Measurements from ENCODE around the gene FGF18.
A peak's percentile ranks its signal among the peaks of the same experiment; 100 is the strongest.
"Not testable (repeated sequence)": the region's sequence is repeated elsewhere in the genome, so short reads cannot be mapped to it uniquely, and the experiment has no call there.

The FGF18 gene

DNA sequence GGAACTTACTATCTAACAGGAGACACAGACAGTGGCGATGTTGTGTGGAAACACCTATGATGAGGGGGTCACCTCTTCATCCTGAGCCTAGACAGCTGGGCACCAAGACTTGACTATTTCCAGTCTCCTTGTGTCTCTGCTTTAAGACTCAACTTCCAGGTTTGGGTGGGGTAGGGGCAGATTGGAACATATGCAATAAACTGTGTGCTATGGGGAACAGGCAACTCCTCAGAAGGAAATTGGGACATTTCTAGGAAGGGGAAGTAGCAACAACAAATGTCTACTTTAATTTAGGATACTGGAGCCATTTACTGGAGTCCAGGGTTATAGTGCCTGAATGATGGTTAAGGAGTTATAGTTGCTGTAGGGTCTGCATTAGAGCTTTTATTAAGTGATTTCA lies 57.3 kb downstream of the FGF18 start:
- no peak for DNase-seq

DNA sequence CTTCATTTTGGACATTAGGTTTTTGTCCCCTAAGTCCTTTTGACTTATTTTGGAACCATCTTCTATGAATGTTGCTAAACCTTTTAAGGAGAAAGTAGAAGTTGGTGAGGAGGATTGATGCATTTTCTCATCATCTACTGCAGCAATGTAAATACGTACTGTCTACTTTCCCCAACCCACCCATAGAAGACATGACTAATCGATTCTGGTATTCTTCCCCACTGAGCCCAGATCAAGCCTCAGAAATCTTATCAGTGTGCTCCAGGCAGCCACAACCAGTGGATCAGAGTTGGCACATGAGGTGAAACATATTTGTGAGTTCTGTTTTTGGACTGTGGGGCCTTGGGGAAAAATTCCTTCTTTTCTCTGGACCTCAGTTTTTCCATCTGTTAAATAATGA lies 57.7 kb downstream of the FGF18 start:
- no peak for DNase-seq

DNA sequence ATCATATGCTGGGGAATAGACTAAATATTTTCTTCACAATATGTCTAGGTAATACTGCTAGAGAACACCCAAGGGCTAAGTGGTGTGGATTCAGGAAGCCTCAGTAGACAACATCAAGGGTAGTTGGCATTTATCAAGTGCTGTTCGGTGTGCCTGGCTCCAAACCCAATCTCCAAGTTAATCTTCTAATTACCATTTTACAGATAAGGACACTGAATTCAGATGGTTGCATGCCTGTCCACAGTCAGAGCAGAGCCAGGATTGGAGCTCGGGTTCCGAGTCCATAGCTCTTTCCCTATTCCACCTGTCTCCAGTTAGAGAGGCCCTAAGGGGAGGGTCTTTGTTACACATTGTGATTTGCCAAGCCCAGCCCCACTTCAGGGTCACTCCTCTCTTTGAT lies 58.2 kb downstream of the FGF18 start:
- DNase-seq = no peak

- no peak for DNase-seq
Measured at GRCh38 chr5:171478946-171479775, 59.7 kb downstream of the FGF18 start.

GRCh38 chr5:171479776-171480125 lies 60.3 kb downstream of the FGF18 start:
- no peak for DNase-seq

GRCh38 chr5:171480239-171480638 lies 60.8 kb downstream of the FGF18 start:
- no peak for DNase-seq

- DNase-seq = no peak
Measured at GRCh38 chr5:171481571-171482433, 62.4 kb downstream of the FGF18 start.

GRCh38 chr5:171482434-171482730 lies 62.9 kb downstream of the FGF18 start:
- DNase-seq = no peak

DNA sequence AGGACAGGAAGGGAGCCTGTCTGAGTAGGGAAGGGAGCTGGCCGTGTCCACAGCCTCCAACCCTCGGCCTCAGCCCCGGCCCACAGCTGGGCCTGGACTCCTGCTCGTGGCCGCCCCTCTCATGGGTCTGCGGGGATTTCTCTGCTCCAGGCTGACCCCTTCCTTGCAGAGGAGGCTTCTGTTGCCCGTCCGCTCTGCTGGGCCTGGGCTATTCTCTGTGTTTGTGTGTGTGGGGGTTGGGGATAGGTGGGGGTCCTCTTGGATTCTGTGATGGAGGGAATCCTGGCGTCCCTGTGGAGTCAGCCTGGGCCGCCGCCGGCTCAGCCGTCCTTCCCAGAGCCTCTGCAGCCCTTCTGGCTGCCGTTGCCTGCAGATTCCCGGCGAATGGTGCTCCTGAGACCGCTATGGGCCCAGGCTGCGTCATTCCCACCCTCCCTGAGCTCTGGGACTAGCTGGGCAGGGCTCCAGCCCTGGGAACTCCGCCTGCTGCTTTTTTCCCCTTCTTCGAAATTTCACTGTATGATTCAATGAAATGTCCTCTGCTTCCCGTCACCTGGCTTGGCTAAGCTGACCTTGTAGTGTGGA lies 64.2 kb downstream of the FGF18 start:
- no peak for DNase-seq

- peak; percentile 32 for DNase-seq
Measured at GRCh38 chr5:171484460-171484899, 65.0 kb downstream of the FGF18 start.

DNA sequence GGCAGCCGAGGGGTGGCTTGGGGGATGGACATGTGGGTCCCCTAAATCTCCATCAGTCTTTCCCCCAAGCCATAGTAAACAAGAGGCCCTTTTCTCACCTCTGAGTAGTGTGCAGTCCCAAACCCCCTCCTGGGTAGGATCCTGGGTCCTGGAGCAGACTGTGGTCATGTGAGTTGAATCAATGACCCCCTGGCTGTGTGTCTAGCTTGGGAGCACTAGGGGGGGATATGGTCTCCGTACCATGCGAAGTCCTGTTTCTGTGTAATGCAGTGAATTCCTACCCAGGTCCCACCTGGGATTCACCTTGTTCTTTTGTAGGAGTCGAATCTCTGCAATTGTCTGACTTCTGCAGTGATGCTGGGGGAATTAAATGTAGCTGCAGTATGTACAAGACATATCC lies 66.2 kb downstream of the FGF18 start:
- DNase-seq = no peak

- DNase-seq = no peak
Measured at GRCh38 chr5:171486613-171487012, 67.2 kb downstream of the FGF18 start.

GRCh38 chr5:171488876-171489275 lies 69.4 kb downstream of the FGF18 start:
- DNase-seq = no peak

GRCh38 chr5:171492781-171493180 lies 73.3 kb downstream of the FGF18 start:
- DNase-seq = no peak

DNA sequence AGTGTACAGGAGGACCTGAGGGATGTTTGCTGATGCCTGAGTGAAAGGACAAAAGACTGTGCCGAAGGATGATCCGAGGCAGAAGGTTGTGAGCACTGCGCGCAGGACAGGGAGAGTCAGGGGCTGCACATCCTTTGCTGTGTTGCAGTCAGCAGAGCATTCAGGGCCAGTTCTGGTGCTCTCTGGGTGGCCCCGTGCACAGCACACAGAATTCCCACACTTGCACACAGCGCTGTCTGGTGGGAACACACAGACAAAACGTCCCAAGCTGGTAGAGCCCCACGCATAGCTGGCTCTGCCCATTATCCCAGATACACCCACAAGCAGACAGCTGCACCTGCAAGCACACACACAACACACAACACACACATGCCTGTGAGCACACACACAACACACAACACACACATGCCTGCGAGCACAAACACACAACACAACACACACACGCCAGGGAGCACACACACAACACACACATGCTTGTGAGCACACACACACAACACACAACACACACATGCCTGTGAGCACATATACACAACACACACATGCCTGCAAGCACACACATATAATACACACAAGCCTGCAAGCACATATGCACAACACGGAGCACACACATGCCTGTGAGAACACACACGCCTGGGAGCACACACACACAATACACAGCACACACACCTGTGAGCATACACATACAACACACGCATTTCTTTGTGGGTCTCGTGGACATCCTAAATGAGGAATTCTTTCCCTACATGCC lies 74.4 kb downstream of the FGF18 start:
- DNase-seq = no peak

DNA sequence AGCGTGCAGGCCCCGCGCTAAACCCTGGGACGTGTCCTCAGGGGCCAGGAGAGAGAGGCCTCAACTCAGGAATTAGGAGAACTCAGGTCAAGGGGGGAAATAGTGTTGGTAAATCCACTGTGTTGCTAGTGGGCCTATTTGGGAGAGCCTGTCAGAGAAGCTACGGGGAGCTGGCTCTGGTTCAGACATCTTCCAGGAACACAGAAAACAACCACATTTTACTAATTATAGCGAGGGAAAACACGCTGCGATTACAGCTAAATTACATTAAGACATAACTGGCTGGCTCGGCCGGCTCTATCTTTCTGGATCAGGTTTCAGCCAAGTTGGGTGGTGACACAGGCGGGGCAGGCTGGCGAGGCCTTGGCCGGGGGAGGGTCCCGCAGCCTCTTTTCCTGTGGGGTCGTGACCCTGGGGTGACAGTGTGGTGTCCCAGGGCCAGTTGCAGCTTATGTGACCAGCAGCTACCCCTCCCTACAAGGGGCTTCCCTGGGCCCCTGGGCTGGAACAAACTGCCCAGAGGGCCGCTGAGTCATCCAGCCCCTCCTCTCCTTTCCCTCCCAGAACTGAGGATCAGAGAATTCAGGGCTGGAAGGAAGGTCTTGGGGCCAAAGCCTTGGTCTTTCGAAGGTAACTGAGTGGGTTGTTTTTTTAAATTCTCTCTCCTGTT lies 75.1 kb downstream of the FGF18 start:
- DNase-seq = no peak

DNA sequence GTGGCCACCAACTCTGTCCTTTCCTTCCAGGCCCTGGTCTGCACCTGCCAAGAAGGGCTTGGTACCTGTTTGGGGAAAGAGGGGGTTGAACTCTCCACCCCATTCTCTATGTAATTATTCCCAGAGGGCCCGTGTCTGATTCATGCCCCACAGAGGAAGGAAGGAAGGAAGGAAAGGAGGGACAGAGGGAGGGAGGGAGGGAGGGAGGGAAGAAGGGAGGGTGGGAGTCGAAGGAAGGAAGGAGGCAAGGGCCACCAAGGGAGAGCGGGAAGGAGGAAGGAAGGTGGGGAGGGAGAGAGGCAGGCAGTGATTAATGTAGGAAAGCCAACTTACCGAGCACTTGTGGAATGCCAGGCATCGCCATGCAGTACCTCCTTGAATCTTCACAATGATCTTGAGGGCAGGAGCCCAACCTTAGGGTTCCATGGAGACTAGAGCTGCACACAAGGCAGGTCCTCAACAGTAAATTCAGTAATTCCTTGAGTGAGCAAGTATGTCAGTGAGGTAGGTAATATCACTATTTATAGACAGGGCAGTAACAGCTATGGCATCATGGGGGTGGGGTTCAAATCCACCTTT lies 75.8 kb downstream of the FGF18 start:
- DNase-seq = no peak

DNA sequence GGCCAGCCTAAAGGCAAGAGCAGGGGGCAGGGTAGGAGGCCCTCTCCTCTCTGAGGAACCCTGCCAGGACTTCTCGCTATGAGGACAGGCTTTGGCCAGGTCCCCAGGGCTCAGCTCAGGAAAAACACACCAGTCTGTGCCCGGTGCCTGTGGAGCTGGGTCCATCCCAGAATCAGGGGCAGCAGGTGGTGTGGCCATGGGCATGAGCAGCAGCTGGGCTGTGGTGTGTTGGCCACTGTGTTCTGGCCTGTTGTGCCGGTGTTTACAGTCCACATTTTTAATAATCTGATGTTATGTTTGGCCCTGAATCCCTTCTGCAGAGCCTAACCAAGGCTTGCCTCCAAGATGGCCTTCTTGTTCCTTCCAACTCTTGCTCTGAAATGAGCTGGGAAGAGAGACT lies 77.0 kb downstream of the FGF18 start:
- DNase-seq = no peak

GRCh38 chr5:171497494-171497893 lies 78.0 kb downstream of the FGF18 start:
- DNase-seq = not testable (repeated sequence)

DNA sequence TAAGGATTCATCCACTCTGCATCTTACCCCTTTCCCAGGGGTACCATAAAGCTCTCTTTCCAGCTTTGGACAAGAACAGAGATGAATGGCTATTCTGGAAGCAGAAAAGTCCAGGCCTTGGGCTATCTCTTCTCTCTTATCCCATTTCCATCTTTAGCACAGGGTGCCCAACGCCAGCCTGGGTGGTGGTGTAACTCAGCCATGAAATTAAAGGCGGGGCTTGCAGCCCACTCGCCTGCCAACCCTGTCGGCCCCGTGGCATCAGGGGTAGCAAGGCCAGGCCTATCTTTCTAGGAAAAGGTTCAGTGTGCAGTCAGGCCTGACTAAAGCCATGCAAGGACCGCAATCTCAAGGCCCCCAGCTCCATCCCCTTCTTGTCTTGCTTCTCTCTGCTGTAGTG lies 78.7 kb downstream of the FGF18 start:
- DNase-seq = no peak

DNA sequence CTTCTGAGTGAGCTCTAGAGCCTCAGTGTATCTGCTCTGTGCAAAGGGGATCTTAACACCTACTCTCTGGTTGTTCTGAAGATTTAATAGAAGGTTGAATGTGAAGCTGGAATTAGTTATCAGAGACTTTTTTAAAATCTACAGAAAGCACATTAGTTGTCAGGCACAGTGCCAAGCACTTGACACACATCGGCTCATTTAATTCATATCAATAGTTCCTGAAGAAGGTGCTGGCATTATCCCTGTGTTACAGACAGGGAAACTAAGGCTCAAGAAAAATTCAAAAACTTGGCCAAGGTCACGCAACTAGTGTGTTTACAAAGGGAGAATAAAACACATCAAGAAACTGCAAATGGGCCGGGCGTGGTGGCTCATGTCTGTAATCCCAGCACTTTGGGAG lies 80.2 kb downstream of the FGF18 start:
- no peak for DNase-seq

- DNase-seq = no peak
Measured at GRCh38 chr5:171505473-171506043, 86.1 kb downstream of the FGF18 start.

Data from activated CD4-positive, alpha-beta T cell treated with anti-CD3 and anti-CD28 coated beads, Interleukin-10, Interleukin-2, amounts not matched to agents 100 ng/mL and 50 ng/mL, durations not matched to agents 16 hours and 8 hours (primary cell).